ENCODE data around the gene PPP1R11.
"Not testable (repeated sequence)": the region's sequence is repeated elsewhere in the genome, so short reads cannot be mapped to it uniquely, and the experiment has no call there.

Gene PPP1R11

GRCh38 chr6:30066577-30067459, at the start of gene PPP1R11:
Gene PPP1R11, plus strand, starts transcription at chr6:30067198. Its CDS starts 213 bp downstream, at chr6:30067411.
- DNase-seq: peak; percentile 99

GRCh38 chr6:30019819-30020218, 47.2 kb upstream of the PPP1R11 start:
- no peak for DNase-seq

- no peak for DNase-seq
Measured at GRCh38 chr6:30020626-30021025, 46.4 kb upstream of the PPP1R11 start.

GRCh38 chr6:30022189-30022588, 44.8 kb upstream of the PPP1R11 start:
- no peak for DNase-seq

- DNase-seq: not testable (repeated sequence)
Measured at GRCh38 chr6:30022712-30023111, 44.3 kb upstream of the PPP1R11 start.

- DNase-seq: no peak
Measured at GRCh38 chr6:30025186-30025585, 41.8 kb upstream of the PPP1R11 start.

- DNase-seq: no peak
Measured at GRCh38 chr6:30029588-30029987, 37.4 kb upstream of the PPP1R11 start.

GRCh38 chr6:30031381-30031780, 35.6 kb upstream of the PPP1R11 start:
- no peak for DNase-seq

GRCh38 chr6:30033440-30033839, 33.6 kb upstream of the PPP1R11 start:
- DNase-seq: not testable (repeated sequence)

GRCh38 chr6:30035784-30036183, 31.2 kb upstream of the PPP1R11 start:
- DNase-seq: no peak

- peak; percentile 6 for DNase-seq
Measured at GRCh38 chr6:30037182-30037788, 29.7 kb upstream of the PPP1R11 start.

GRCh38 chr6:30041221-30041620, 25.8 kb upstream of the PPP1R11 start:
- DNase-seq: no peak

GRCh38 chr6:30041821-30042220, 25.2 kb upstream of the PPP1R11 start:
- DNase-seq: no peak

- no peak for DNase-seq
Measured at GRCh38 chr6:30042476-30042875, 24.5 kb upstream of the PPP1R11 start.

- DNase-seq: no peak
Measured at GRCh38 chr6:30042914-30043313, 24.1 kb upstream of the PPP1R11 start.

GRCh38 chr6:30043744-30044143, 23.3 kb upstream of the PPP1R11 start:
- DNase-seq: no peak

- no peak for DNase-seq
Measured at GRCh38 chr6:30044630-30045029, 22.4 kb upstream of the PPP1R11 start.

GRCh38 chr6:30047220-30047619, 19.8 kb upstream of the PPP1R11 start:
- no peak for DNase-seq

- no peak for DNase-seq
Measured at GRCh38 chr6:30053682-30054081, 13.3 kb upstream of the PPP1R11 start.

GRCh38 chr6:30055513-30055912, 11.5 kb upstream of the PPP1R11 start:
- DNase-seq: no peak

GRCh38 chr6:30060606-30061091, 6.3 kb upstream of the PPP1R11 start:
- DNase-seq: no peak

GRCh38 chr6:30061092-30061857, 5.7 kb upstream of the PPP1R11 start, which contains the start of gene POLR1H:
Gene POLR1H, plus strand, starts transcription at chr6:30061265. Its CDS starts 260 bp downstream, at chr6:30061525.
- DNase-seq: peak; percentile 93

GRCh38 chr6:30061858-30062458, 5.0 kb upstream of the PPP1R11 start:
- peak; percentile 55 for DNase-seq

Measured in CD4-positive, alpha-beta T cell treated with Interleukin-4 for 4 hours (primary cell).